HepG2 (cell line): ENCODE data around the gene PLEKHG4B. TPM values are rescaled to one million over a fixed set of nuclear protein-coding genes. Genes with fewer than 3 reads are reported as not detected.

ENCODE experiments used
- DR1 ChIP-seq: sonication (generic); formaldehyde crosslinking; IDR thresholded peaks from 2 replicates; pipeline ENCODE4 v1.8.0; 2021; ENCODE audit warnings: mild to moderate bottlenecking, missing genetic modification reagents, inconsistent platforms
- FOXA3 ChIP-seq: IDR thresholded peaks from 2 replicates; pipeline ENCODE4 v1.6.1; 2016; ENCODE audit warnings: missing genetic modification reagents, missing compliant biosample characterization
- FOXK1 ChIP-seq: sonication (generic); formaldehyde crosslinking; IDR thresholded peaks from 2 replicates; pipeline ENCODE4 v1.4.0; 2020; ENCODE audit warnings: low read depth, missing genetic modification reagents, borderline replicate concordance
- GABPB1 ChIP-seq: IDR thresholded peaks from 2 replicates; pipeline ENCODE4 v1.6.1; 2016; ENCODE audit warnings: mild to moderate bottlenecking, missing genetic modification reagents, moderate library complexity, missing compliant biosample characterization
- HDAC1 ChIP-seq: sonication (generic); formaldehyde crosslinking; IDR thresholded peaks from 2 replicates; pipeline ENCODE4 v1.5.1; 2020; ENCODE audit warnings: mild to moderate bottlenecking, missing genetic modification reagents
- HHEX ChIP-seq: IDR thresholded peaks from 2 replicates; pipeline ENCODE4 v1.6.1; 2016; ENCODE audit warnings: control low read depth
- JUNB ChIP-seq: sonication (generic); formaldehyde crosslinking; IDR thresholded peaks from 2 replicates; pipeline ENCODE4 v1.8.0; 2022; ENCODE audit warnings: missing genetic modification reagents, mild to moderate bottlenecking, borderline replicate concordance
- KAT8 ChIP-seq: IDR thresholded peaks from 2 replicates; pipeline ENCODE4 v1.6.1; 2016; ENCODE audit warnings: missing genetic modification reagents, missing compliant biosample characterization
- MXI1 ChIP-seq: IDR thresholded peaks from 3 replicates; pipeline ENCODE4 v1.6.1; 2012; ENCODE audit warnings: low read depth, low read length, inconsistent platforms, borderline replicate concordance
- NAIF1 ChIP-seq: sonication (generic); formaldehyde crosslinking; IDR thresholded peaks from 2 replicates; pipeline ENCODE4 v1.5.0; 2020; ENCODE audit warnings: mild to moderate bottlenecking, missing genetic modification reagents, borderline replicate concordance
- NCOA2 ChIP-seq: sonication (generic); formaldehyde crosslinking; IDR thresholded peaks from 2 replicates; pipeline ENCODE4 v1.8.0; 2022; ENCODE audit warnings: inconsistent platforms
- NR2F1 ChIP-seq, 2 experiments: fragments of 450-650 bp in 1 of 2; formaldehyde crosslinking in 1 of 2; IDR thresholded peaks; 2 replicates each; pipeline versions ENCODE4 v1.5.0 to v1.6.1; 2016 to 2020; ENCODE audit warnings: mild to moderate bottlenecking in 1 of 2, missing compliant biosample characterization in 1 of 2, missing genetic modification reagents in 1 of 2, moderate library complexity in 1 of 2
- PAF1 ChIP-seq: IDR thresholded peaks from 2 replicates; pipeline ENCODE4 v1.6.1; 2016; ENCODE audit warnings: missing genetic modification reagents, missing compliant biosample characterization
- POLR2AphosphoS5 ChIP-seq: IDR thresholded peaks from 2 replicates; pipeline ENCODE4 v1.6.1; 2012; ENCODE audit warnings: low read depth, low read length
- RBFOX2 ChIP-seq: fragments of 200-400 bp; formaldehyde crosslinking; IDR thresholded peaks from 2 replicates; pipeline ENCODE4 v1.6.1; 2017; ENCODE audit warnings: low read depth, mild to moderate bottlenecking, low read length
- RFX1 ChIP-seq: fragments of 450-650 bp; IDR thresholded peaks from 2 replicates; pipeline ENCODE4 v1.6.1; 2017
- SAP130 ChIP-seq: IDR thresholded peaks from 2 replicates; pipeline ENCODE4 v1.6.1; 2016; ENCODE audit warnings: low read depth
- SMYD3 ChIP-seq: sonication (generic); formaldehyde crosslinking; IDR thresholded peaks from 2 replicates; pipeline ENCODE4 v1.8.1; 2023; ENCODE audit warnings: mild to moderate bottlenecking, missing genetic modification reagents
- SNRNP70 ChIP-seq: fragments of 200-400 bp; formaldehyde crosslinking; IDR thresholded peaks from 2 replicates; pipeline ENCODE4 v1.6.1; 2017; ENCODE audit warnings: mild to moderate bottlenecking, low read depth, low read length, moderate library complexity
- SP4 ChIP-seq: sonication (generic); formaldehyde crosslinking; IDR thresholded peaks from 2 replicates; pipeline ENCODE4 v1.8.1; 2023; ENCODE audit warnings: mild to moderate bottlenecking, missing genetic modification reagents
- SRSF4 ChIP-seq: fragments of 200-400 bp; formaldehyde crosslinking; IDR thresholded peaks from one replicate; pipeline ENCODE4 v1.6.1; 2018; ENCODE audit warnings: mild to moderate bottlenecking, low read depth, low read length, moderate library complexity; ENCODE audit not compliant: poor library complexity, severe bottlenecking
- STAT5B ChIP-seq: sonication (generic); formaldehyde crosslinking; IDR thresholded peaks from 2 replicates; pipeline ENCODE4 v1.4.0; 2020; ENCODE audit warnings: missing genetic modification reagents
- U2AF1 ChIP-seq: fragments of 200-400 bp; formaldehyde crosslinking; optimal IDR thresholded peaks from 2 replicates; pipeline ENCODE3; 2017; ENCODE audit warnings: mild to moderate bottlenecking, low read depth, low read length
- ZNF10 ChIP-seq: sonication (generic); formaldehyde crosslinking; IDR thresholded peaks from 2 replicates; pipeline ENCODE4 v1.4.0; 2020; ENCODE audit warnings: mild to moderate bottlenecking, low read depth, missing genetic modification reagents, borderline replicate concordance
- ZNF101 ChIP-seq: sonication (generic); formaldehyde crosslinking; IDR thresholded peaks from 2 replicates; pipeline ENCODE4 v1.4.0; 2020; ENCODE audit warnings: mild to moderate bottlenecking, low read depth, missing genetic modification reagents, borderline replicate concordance
- ZNF180 ChIP-seq: sonication (generic); formaldehyde crosslinking; IDR thresholded peaks from 2 replicates; pipeline ENCODE4 v1.4.0; 2020; ENCODE audit warnings: low read depth, missing genetic modification reagents, borderline replicate concordance
- ZNF326 ChIP-seq: sonication (generic); formaldehyde crosslinking; IDR thresholded peaks from 2 replicates; pipeline ENCODE4 v1.4.0; 2020; ENCODE audit warnings: missing genetic modification reagents, borderline replicate concordance
- ZNF878 ChIP-seq: sonication (generic); formaldehyde crosslinking; IDR thresholded peaks from 2 replicates; pipeline ENCODE4 v1.8.1; 2023; ENCODE audit warnings: mild to moderate bottlenecking, missing genetic modification reagents, moderate library complexity
- ZNF883 ChIP-seq: sonication (generic); formaldehyde crosslinking; IDR thresholded peaks from 2 replicates; pipeline ENCODE4 v1.5.1; 2020; ENCODE audit warnings: mild to moderate bottlenecking, missing genetic modification reagents; ENCODE audit errors: not compliant biosample characterization
- ZSCAN12 ChIP-seq: sonication (generic); formaldehyde crosslinking; IDR thresholded peaks from 2 replicates; pipeline ENCODE4 v1.9.0; 2021; ENCODE audit warnings: mild to moderate bottlenecking, missing genetic modification reagents
- polyA plus RNA-seq, 8 experiments: library from polyadenylated mRNA; depleted of rRNA in 3 of 8; stranded (reverse) in 7 of 8; unstranded in 1 of 8; fragments of >200 nt; fragmentation: Illumina TruSeq in 4 of 8; extraction: Trizol in 4 of 8; gene quantifications; 2 replicates each; pipeline versions ENCODE4 v1.2.1 to v1.2.3, GENCODE V29; 2011 to 2016; ENCODE audit warnings: low read depth in 4 of 8, missing spikeins in 1 of 8, mixed read lengths in 1 of 8; ENCODE audit not compliant: insufficient read depth in 1 of 8
- total RNA-seq, 5 experiments: library from RNA; depleted of rRNA; stranded (reverse); fragments of >200 nt; fragmentation: Illumina TruSeq; extraction: Trizol; gene quantifications; 2 replicates each; pipeline ENCODE4 v1.2.3, GENCODE V29; 2016; ENCODE audit warnings: low read depth in 1 of 5
- TF ChIP-seq, protein P1 (sequence below): sonication (generic); formaldehyde crosslinking; IDR thresholded peaks from 2 replicates; pipeline ENCODE4 v1.5.0; 2020; ENCODE audit warnings: mild to moderate bottlenecking, missing genetic modification reagents, moderate library complexity

The PLEKHG4B gene
- total and polyA plus RNA-seq, 2 of the 13 experiments (the other 11 are each of a cell fraction or from before 2014, with no cell fraction given) = 0.09 TPM; not detected in 1

DNA sequence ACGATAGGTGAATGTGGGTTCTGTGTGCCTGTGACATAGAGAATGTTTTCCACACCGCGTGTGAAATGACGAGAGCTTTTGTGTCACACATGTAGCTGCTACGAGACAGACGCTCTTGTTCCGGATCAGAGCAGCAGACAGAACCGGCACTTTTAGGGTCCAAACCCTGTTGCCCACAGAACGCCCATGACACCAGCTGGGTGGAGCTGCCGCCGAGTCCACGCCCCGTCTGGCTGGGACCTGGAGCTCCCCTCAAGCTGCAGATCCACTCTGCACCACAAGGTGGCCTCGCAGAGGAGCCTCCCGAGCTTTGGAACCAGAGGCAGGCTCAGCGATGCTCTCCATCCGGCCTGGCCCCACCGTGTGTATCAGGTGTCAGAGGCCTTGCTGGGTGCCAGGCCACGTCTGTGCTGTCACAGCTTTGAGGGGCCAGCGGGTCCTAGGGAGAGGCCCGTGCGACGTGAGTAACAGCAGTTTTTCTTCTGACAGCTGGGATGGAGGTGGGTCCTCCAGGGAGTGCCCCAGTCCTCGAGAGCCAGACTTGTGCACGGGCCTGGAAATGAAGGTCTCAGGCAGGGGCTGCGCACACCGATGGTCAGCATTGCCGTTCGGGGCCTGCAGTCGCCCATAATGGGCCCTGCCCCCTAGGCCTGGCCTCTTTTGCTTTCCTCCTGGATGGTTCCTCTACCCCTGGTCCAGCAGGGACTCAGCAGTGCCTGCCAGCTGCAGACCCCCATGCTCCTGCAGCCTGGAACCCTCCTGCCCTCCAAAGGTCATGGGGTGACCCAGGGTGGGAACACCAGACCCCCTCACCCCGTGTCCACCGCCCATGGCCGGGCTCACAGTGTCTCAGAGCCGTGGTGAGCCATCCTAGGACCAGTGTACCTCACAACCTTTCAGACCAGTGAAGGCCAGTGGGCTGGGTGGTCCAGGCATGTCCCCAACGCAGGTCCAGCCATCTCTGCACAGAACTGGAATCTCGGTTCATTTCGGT is 96.8 kb downstream of the PLEKHG4B start (continued):
- TF ChIP-seq FOXK1 (CRISPR knock-in tag) (peak; percentile 50; the same call in 1 of the 2 replicates), STAT5B (no peak), ZNF326 (CRISPR knock-in tag) (no peak), ZNF10 (no peak), NCOA2 (no peak), FOXA3 (CRISPR knock-in tag) (0 out of 2 replicates have a peak, but pooled peaks have one; percentile 25), SRSF4 (no peak), NR2F1 (CRISPR knock-in tag; IDR thresholded peaks at IDR 0.05) (no peak), SP4 (CRISPR knock-in tag) (no peak; the same call in 1 of the 2 replicates), SAP130 (CRISPR knock-in tag) (peak; percentile 59), ZNF883 (CRISPR knock-in tag) (no peak), NAIF1 (CRISPR knock-in tag) (no peak), U2AF1 (no peak), RFX1 (no peak; the same call in 1 of the 2 replicates), DR1 (CRISPR knock-in tag) (no peak; the same call in 1 of the 2 replicates), ZNF180 (no peak), PAF1 (no peak), GABPB1 (CRISPR knock-in tag) (peak; percentile 67), ZNF878 (CRISPR knock-in tag) (no peak), HHEX (CRISPR knock-in tag) (no peak), RBFOX2 (no peak), MXI1 (peak; percentile 51; the same call in 1 of the 3 replicates), POLR2AphosphoS5 (no peak), JUNB (no peak), ZNF101 (CRISPR knock-in tag) (no peak), SNRNP70 (no peak), KAT8 (no peak), ZSCAN12 (CRISPR knock-in tag) (no peak), HDAC1 (CRISPR knock-in tag) (no peak; the same call in 1 of the 2 replicates), SMYD3 (CRISPR knock-in tag) (no peak)
- TF ChIP-seq, protein P1, sequence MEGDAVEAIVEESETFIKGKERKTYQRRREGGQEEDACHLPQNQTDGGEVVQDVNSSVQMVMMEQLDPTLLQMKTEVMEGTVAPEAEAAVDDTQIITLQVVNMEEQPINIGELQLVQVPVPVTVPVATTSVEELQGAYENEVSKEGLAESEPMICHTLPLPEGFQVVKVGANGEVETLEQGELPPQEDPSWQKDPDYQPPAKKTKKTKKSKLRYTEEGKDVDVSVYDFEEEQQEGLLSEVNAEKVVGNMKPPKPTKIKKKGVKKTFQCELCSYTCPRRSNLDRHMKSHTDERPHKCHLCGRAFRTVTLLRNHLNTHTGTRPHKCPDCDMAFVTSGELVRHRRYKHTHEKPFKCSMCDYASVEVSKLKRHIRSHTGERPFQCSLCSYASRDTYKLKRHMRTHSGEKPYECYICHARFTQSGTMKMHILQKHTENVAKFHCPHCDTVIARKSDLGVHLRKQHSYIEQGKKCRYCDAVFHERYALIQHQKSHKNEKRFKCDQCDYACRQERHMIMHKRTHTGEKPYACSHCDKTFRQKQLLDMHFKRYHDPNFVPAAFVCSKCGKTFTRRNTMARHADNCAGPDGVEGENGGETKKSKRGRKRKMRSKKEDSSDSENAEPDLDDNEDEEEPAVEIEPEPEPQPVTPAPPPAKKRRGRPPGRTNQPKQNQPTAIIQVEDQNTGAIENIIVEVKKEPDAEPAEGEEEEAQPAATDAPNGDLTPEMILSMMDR = peak; percentile 97
